Endothelial cell of umbilical vein (primary cell): ENCODE measurements around the gene CORO2B. TPM values are rescaled to one million over a fixed set of nuclear protein-coding genes. Genes with fewer than 3 reads are reported as not detected.

Experiments
- BruUV-seq: library from RNA; stranded (reverse); fragments of 400-500 nt; replicated peaks from 2 replicates; lab custom pipeline; 2021; lab: Mats Ljungman, UMichigan
- CTCF ChIA-PET: fragments of 300-600, 350-600 bp; sonication (Branson Sonifier 250); formaldehyde crosslinking; loops from one replicate; lab custom pipeline; 2021; ENCODE audit warnings: antibody characterized with exemption, inconsistent platforms; lab: Charles Lee
- POLR2A ChIA-PET: fragments of 300-600, 350-600 bp; sonication (Branson Sonifier 250); formaldehyde crosslinking; loops from one replicate; lab custom pipeline; 2021; ENCODE audit warnings: antibody characterized with exemption, inconsistent platforms; lab: Charles Lee
- DNase-seq: peaks from one replicate; pipeline ENCODE4 v3.0.0-alpha.2; 2011; ENCODE audit warnings: low read depth, low spot score
- FAIRE-seq: peaks from 2 replicates; lab custom pipeline; 2011; peaks lifted over from hg19 to GRCh38; lab: Jason Lieb, UNC
- H2AFZ ChIP-seq: 2 replicates; pipeline ENCODE4 v1.6.0; 2012; ENCODE audit warnings: low read depth, low read length, control low read depth, inconsistent platforms
- H3K27ac ChIP-seq: 2 replicates; pipeline ENCODE4 v1.5.1; 2011; ENCODE audit warnings: low read depth, mild to moderate bottlenecking, control low read depth, low read length, moderate library complexity; ENCODE audit not compliant: insufficient read depth
- H3K27me3 ChIP-seq, 2 experiments: 2 replicates each; pipeline versions ENCODE4 v1.6.0 to v1.6.1; 2011; ENCODE audit warnings: low read length in 2 of 2, mixed read lengths in 1 of 2; ENCODE audit not compliant: control insufficient read depth in 2 of 2, insufficient read depth in 2 of 2
- H3K36me3 ChIP-seq, 2 experiments: 2 replicates in 1 of 2; 3 replicates in 1 of 2; pipeline ENCODE4 v1.5.1; 2011; ENCODE audit warnings: low read length in 2 of 2, mild to moderate bottlenecking in 1 of 2, moderate library complexity in 1 of 2; ENCODE audit not compliant: control insufficient read depth in 2 of 2, insufficient read depth in 2 of 2; ENCODE audit errors: extremely low read depth in 1 of 2
- H3K4me1 ChIP-seq: 3 replicates; pipeline ENCODE4 v1.5.1; 2011; ENCODE audit warnings: mild to moderate bottlenecking, low read length; ENCODE audit not compliant: control insufficient read depth, insufficient read depth; ENCODE audit errors: extremely low read depth
- H3K4me2 ChIP-seq: 2 replicates; pipeline ENCODE4 v1.6.1; 2011; ENCODE audit warnings: low read length, control low read depth, mixed read lengths; ENCODE audit not compliant: insufficient read depth
- H3K4me3 ChIP-seq, 3 experiments: fragments of 200-600 bp in 1 of 3; sonication (generic), shearing (Covaris generic) in 1 of 3; replicated peaks in 1 of 3; 2 replicates each; pipeline ENCODE4 v1.5.1; 2011 to 2016; ENCODE audit warnings: control low read depth in 3 of 3, low read length in 3 of 3, mild to moderate bottlenecking in 2 of 3, inconsistent platforms in 1 of 3, low read depth in 1 of 3, moderate library complexity in 1 of 3; ENCODE audit not compliant: insufficient read depth in 1 of 3
- H3K79me2 ChIP-seq: 2 replicates; pipeline ENCODE4 v1.6.0; 2012; ENCODE audit warnings: low read length, inconsistent platforms; ENCODE audit not compliant: control insufficient read depth, insufficient read depth
- H3K9ac ChIP-seq: replicated peaks from 2 replicates; pipeline ENCODE3; 2011; ENCODE audit warnings: low read length, control low read depth; ENCODE audit not compliant: insufficient read depth; ENCODE audit errors: extremely low read depth
- H3K9me1 ChIP-seq: replicated peaks from 3 replicates; pipeline ENCODE4 v1.6.0; 2011; ENCODE audit warnings: mild to moderate bottlenecking, low read length; ENCODE audit not compliant: control insufficient read depth, insufficient read depth; ENCODE audit errors: extremely low read depth
- H3K9me3 ChIP-seq: replicated peaks from 2 replicates; pipeline ENCODE4 v1.5.1; 2012; ENCODE audit warnings: low read length, inconsistent platforms; ENCODE audit not compliant: control insufficient read depth, insufficient read depth
- H4K20me1 ChIP-seq: replicated peaks from 2 replicates; pipeline ENCODE3; 2011; ENCODE audit warnings: mild to moderate bottlenecking, low read length; ENCODE audit not compliant: control insufficient read depth, insufficient read depth; ENCODE audit errors: extremely low read depth
- CTCF ChIP-seq, 2 donors: IDR thresholded peaks; 1 replicate in 1 of 2; 2 replicates in 1 of 2; pipeline ENCODE4 v1.5.1; 2011; ENCODE audit warnings: low read length in 2 of 2, mild to moderate bottlenecking in 2 of 2, moderate library complexity in 2 of 2, control low read depth in 1 of 2, inconsistent platforms in 1 of 2, low read depth in 1 of 2; ENCODE audit not compliant: insufficient read depth in 1 of 2; ENCODE audit errors: extremely low read depth in 1 of 2
- EZH2 ChIP-seq: IDR thresholded peaks from 2 replicates; pipeline ENCODE4 v1.6.1; 2012; ENCODE audit warnings: borderline replicate concordance, low read depth, mild to moderate bottlenecking, moderate library complexity, low read length, inconsistent platforms; ENCODE audit not compliant: severe bottlenecking
- FOS ChIP-seq: IDR thresholded peaks from 2 replicates; pipeline ENCODE4 v1.6.1; 2011; ENCODE audit warnings: mild to moderate bottlenecking, low read length, moderate library complexity, borderline replicate concordance; ENCODE audit not compliant: insufficient read depth
- GATA2 ChIP-seq: IDR thresholded peaks from 2 replicates; pipeline ENCODE4 v1.7.0; 2011; ENCODE audit warnings: low read depth, mild to moderate bottlenecking, moderate library complexity, mixed read lengths, low read length; ENCODE audit not compliant: insufficient read length, insufficient read depth
- JUN ChIP-seq: IDR thresholded peaks from 2 replicates; pipeline ENCODE4 v1.6.1; 2011; ENCODE audit warnings: borderline replicate concordance, low read depth; ENCODE audit not compliant: insufficient read length, insufficient read depth
- MAX ChIP-seq: IDR thresholded peaks from 2 replicates; pipeline ENCODE4 v1.6.1; 2011; ENCODE audit not compliant: insufficient read depth, insufficient read length
- MYC ChIP-seq: IDR thresholded peaks from one replicate; pipeline ENCODE4 v1.6.1; 2011; ENCODE audit warnings: mild to moderate bottlenecking, low read depth, low read length
- POLR2A ChIP-seq: IDR thresholded peaks from 2 replicates; pipeline ENCODE4 v1.6.1; 2012; ENCODE audit warnings: low read depth, mild to moderate bottlenecking, control low read depth, low read length
- POLR2AphosphoS5 ChIP-seq: IDR thresholded peaks from 2 replicates; pipeline ENCODE4 v1.6.1; 2012; ENCODE audit warnings: low read depth, mild to moderate bottlenecking, control low read depth, low read length, moderate library complexity; ENCODE audit not compliant: insufficient read depth
- dilution Hi-C: fragments of 300-500 bp; cut with MboI; formaldehyde crosslinking; loops from one replicate; pipeline ENCODE4 v1.15.0; 2019; ENCODE audit warnings: low sequenced_read_pairs; ENCODE audit not compliant: extremely low pct_ligation_motif_present
- intact Hi-C: fragments of 100-400 bp; cut with micrococcal nuclease; formaldehyde crosslinking; loops from one replicate; pipeline ENCODE4 v1.10.0; 2022
- polyA plus RNA-seq, 4 experiments: library from polyadenylated mRNA; depleted of rRNA in 3 of 4; stranded (reverse) in 3 of 4; unstranded in 1 of 4; fragments of >200 nt; gene quantifications; 2 replicates each; pipeline versions ENCODE4 v1.2.1 to v1.2.3, GENCODE V29; 2011 to 2012; ENCODE audit warnings: missing spikeins in 1 of 4
- total RNA-seq: library from RNA; stranded (reverse); gene quantifications from 2 replicates; pipeline ENCODE4 v1.2.3, GENCODE V29; 2021

Gene CORO2B
- total and polyA plus RNA-seq, 2 donors (not counting 3 experiments of a cell fraction or from before 2014, with no cell fraction given) = 2.4 to 3.7 TPM

GRCh38 chr15:68711406-68711805 lies 132.6 kb downstream of the CORO2B start:
- H3K27me3 ChIP-seq = peaks cover 0 to 6% of the 10 kb centered on the region in 2 experiments
- ChIA-PET POLR2A (no interaction called here), CTCF (no interaction called here)
- H4K20me1 ChIP-seq = no peaks in the 10 kb centered on the region
- no peak for FAIRE-seq
- BruUV-seq = no TSS peak
- H3K36me3 ChIP-seq = no peaks in the 10 kb centered on the region
- no peaks in the 10 kb centered on the region for H3K4me1 ChIP-seq
- DNase-seq = no peak
- no peak overlapping the region for H3K4me2 ChIP-seq
- no peaks in the 10 kb centered on the region for H3K79me2 ChIP-seq
- H3K9me3 ChIP-seq = no peaks in the 10 kb centered on the region
- intact Hi-C loops (no loop called here), dilution Hi-C loops (no loop called here)
- no peak overlapping the region for H3K4me3 ChIP-seq
- TF ChIP-seq POLR2AphosphoS5 (no peak), FOS (no peak), EZH2 (no peak), MYC (no peak), JUN (no peak), CTCF (IDR thresholded peaks at IDR 0.05; ENCODE audit: extremely low read depth in 1 of 2, insufficient read depth in 1 of 2, low read depth in 1 of 2, low read length in 2 of 2) (no peak), POLR2A (no peak), GATA2 (no peak), MAX (no peak)
- no peak overlapping the region for H3K27ac ChIP-seq
- no peak overlapping the region for H3K9ac ChIP-seq
- no peaks in the 10 kb centered on the region for H3K9me1 ChIP-seq
- H2AFZ ChIP-seq = no peak overlapping the region
